HG02642 (cell line): Measurements from ENCODE around the gene DPYD.

ENCODE experiments used
- ATAC-seq: cut with Tn5 transposase; IDR thresholded peaks from one replicate; pipeline ENCODE4 v1.9.1; 2021; ENCODE audit warnings: mild to moderate bottlenecking; ENCODE audit not compliant: unreplicated experiment, poor library complexity

The DPYD gene

DNA sequence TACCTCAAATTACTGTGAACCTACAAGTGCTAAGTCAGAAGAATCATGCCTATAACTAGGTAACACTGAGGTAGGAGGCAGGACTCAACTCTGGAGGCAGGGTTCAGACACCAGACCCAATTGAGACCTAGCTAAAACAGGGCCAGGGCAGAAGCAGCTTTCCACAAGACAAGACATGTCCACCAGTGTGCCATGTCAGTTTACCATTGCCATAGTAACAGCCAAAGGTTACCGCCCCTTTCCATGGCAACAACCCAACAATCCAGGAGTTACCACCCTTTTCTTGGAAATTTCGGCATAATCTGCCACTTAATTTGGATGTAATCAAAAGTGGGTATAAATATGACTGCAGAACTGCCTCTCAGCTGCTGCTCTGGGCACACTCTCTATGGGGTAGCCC lies 432.3 kb downstream of the DPYD start:
- no peak for ATAC-seq

DNA sequence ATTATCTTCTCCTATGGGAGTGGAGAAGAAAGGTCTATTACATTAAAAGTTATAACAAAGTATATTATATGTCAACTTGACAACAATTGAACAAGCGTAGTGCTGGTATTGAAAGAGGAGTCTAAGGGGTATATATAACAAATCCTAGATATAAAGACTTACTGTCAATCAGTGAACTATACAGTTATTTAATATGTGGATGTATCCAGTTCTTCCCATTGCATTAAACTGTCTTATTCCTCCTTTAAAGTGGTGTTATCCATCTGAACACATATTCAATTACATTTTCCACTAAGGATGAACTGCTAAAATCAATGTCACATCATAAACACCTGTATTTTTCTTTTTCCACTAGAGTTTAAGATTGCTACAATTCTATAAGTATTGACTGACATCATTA lies 438.8 kb downstream of the DPYD start:
- ATAC-seq = no peak

DNA sequence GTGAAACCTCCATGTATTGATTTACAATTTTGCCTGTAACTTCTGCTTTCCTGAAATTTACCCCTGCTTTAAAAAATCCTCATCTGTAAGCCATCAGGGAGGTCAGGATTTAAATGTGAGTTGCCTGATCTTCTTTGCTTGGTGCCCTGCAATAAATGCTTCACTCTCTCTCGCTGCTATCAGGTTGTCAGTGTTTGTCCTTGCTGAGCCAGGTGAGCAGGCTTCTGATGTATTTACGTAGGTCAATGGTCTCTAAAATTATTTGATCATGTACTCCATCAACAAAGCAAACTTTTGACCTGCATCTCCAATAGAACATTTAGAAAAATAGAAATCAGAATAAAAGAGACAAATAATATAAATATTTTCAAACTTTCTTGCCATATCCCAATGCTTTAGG lies 453.4 kb downstream of the DPYD start:
- ATAC-seq = no peak

DNA sequence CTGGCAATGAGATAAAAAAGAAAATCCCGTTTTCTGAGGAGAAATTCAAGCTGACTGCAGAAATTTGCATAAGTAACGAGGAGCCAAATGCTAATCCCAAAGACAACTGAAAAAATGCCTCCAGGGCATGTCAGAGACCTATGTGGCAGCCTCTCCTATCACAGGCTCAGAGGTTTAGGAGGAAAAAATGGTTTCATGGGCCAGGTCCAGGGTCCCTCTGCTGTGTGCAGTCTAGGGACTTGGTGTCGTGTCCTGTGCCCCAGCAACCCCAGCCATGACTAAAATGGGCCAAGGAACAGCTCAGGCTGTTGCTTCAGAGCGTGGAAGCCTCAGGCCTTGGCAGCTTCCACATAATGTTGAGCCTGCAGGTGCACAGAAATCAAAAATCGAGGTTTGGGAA lies 456.5 kb downstream of the DPYD start:
- no peak for ATAC-seq

DNA sequence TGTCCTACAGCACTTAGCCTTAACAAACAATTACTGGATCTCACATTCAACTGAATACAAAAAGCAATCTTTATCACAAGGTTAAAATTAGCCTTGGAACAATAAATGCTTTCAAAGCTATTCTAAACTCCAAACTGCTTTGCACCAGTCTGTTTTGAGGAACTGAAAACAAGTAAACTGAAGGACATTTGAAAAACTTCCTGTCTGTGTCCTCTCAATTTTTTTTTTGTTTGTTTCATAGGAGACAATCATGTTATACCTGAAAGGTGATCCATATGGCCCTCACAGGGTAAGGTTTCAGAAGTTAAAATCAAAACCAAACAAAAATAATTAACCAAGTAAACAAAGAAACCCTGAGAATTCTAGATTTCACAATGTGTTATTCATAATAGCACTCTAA lies 459.1 kb downstream of the DPYD start:
- ATAC-seq = peak; percentile 90

DNA sequence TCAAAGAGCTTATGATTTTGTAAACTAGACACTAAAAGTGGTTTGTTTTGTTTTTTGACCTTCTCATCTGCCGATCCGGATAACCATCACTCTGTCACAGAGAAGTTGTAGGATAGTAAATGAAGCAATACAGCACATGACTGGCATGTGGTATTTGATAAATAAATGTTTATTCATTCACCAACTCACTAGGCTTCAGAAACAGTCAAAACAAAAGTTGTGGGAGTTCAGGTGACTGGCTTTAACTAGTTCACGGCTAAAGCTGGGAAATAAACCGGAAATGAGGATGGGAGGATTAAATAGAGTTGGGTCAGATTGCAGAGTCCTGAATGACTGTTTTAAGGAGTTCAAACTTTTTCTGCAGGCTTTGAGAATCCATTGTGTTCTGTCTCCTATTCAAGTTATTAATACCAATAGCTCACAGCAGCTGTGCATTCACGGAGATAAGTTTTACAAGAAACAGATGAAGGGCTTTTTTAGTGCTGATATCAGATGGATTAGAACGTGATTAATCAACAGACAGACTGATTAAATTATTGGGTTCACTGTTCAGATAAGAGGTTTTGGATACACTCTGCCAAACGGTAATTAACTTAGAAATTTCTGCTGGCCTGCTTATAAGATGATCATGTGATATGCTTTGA lies 463.3 kb downstream of the DPYD start:
- no peak for ATAC-seq

DNA sequence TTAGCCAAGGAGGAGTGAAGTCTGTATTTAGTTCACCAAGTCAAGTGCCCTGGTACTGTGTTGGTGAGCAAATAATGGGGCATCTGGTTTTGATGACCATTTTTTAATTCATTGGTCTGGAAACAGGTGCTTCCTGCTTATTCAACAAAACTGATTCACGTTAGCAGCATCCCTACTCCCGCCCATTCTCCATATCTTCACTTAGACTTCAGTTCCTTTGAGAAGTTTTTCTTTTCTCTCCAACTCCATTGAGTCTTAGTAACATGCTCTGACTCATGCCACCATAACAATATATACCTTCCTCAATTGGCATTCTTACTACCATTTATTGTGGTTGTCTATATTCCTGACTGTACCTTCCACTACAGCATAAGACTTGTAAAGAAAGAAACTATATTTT lies 468.9 kb downstream of the DPYD start:
- no peak for ATAC-seq

DNA sequence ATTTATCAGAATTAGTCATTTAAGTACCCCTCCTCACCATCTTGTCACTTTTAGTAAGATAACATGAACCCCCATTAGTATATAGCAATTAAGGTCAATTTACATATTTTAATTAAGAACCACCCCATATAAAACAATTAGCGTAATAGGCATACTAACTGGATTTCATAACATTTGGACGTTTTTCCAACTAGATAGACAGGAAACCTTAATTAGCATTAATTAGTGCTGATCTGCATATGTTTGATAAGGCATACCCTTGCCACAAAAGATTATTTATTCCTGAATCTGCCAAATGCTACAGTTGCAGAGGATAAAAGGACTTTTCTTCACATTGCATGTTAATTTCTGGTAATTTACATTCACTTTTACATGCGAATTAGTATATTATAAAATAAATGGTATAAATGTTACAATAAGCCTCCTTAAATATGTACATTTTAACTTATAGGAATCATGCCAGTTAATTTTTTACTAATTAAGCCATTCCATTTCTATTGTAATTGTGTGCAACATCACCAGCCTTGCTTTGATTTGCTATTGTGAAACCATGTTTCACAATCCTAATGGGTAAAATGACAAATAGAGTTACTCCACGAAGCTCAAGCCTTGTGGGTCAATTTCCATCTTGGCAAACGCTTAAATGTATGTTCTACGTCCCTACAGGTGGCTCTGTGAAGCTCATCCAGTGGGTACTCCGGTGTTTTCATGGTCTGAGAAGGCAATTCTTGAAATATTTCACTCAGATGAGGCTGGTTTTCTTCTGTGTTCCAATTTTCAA lies 469.6 kb downstream of the DPYD start:
- no peak for ATAC-seq

DNA sequence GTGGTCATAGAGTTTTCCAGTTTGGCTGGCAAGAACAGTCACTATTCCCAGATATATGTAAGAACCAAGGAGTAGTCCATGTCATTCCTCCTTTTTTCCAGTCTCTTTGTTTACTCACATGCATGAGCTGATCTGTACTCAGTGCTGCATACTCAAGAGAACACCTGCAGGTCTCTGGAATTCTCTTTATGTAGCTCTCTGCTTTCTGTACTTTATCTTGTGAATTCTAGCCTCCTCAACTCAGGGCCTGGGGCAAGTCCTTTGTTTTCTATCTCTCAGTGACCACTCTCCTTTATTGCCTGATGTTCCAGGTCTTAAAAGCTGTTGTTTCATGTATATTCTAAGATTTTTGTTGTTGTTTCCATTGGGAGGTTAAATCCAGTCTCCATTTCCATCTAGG lies 478.9 kb downstream of the DPYD start:
- no peak for ATAC-seq

DNA sequence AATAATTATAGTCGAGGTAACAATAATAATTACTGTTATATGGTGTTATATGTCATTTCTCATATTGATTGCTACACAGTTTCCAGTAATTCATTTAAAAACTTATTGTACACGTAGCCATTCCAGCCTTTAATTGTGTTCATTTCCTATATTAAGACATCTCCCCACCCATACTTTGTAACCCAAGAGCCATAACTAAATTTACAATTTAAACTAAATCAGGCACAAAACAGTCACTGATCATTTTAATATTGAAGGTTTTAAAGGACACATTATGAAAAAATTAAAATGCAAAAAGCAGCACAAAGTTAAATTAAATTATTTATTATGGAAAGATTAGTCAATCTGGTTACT lies 487.0 kb downstream of the DPYD start:
- ATAC-seq = no peak

DNA sequence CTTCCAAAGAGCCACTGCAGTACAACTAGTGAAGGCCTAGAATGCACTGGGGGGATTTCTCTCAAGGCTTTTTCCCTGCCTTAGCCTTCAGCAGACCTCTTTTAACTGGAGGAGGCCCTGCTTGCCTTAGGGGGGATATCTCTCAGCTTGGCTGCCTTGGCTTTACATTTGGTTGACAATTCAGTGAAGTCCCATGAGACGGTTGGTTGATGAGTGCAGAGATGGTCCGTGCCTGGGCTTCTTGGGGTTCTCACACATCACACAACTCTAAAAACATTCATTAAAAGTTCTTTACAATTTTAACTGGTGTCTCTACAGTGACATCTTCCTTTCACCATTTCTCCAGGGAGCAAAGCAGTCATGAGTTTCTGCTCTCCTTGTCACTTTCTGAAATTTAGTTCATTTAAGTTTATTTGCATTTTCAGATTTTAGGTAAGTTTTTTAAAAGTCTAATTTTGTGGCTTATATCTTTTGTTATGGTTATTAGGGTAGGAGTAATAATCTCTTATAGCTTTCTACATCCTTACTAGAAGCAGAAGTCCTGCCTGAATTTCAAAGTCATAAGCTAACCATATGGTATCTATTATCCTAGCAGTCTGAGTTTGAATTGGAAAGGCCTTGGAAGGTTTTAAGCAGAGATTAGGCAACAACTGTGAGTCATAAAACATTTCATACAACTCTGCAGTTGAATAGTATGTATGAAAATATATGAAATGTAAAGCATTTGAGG lies 487.6 kb downstream of the DPYD start:
- ATAC-seq = no peak

DNA sequence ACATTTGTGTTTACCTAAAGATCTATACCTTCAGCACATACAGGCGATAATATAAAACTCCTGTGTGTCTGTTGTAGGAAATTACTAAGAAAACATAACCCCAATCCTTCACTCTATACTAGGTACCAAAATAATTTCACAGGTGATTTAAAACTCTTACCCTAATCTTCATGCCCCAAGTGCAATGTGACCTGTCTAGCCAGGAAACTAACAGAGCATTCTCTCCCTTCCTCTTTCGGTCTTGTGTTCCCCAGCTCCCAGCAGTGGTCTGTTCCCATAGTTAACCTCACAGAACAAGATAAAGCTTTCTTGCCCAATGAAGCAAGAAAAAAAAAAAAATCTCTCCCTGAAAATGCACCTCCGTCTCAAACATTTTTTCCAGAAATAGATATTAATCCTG lies 493.5 kb downstream of the DPYD start:
- ATAC-seq = no peak

DNA sequence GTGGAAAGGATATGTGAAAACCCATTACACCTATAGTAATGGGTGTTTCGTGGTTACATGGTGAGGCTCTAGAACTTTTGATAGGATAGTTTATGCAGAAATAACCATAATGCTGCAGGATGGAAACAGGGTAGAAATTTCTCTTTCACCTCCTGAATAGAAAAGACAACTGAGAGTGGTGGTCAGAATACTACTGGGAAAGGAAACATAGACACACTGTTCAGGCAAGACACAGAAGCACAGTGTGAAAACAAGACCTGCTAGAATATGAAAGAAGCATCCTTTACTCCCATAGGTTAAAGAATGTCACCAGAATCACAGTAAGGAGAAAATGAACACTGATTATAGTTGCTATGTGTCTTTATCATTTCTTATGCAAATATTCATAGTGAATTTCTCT lies 496.6 kb downstream of the DPYD start:
- peak; percentile 68 for ATAC-seq

DNA sequence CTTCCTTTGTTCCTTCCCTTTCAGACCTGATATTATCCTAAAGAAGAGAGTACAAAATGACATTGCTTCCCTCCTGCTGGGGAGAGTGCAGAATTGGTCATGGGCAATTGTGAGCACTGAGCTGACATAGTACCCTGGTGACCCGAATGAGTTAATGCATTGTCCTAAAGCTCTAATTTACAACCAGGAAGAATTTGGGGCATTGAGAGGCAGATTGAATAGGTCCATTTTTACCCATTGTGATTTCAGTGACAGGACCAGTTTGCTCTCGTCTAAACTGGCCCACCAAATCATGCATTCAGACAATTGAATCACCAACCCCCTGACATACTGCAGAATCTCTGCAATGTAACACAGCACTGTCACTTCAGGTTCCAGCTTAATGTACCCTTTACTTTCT lies 497.4 kb downstream of the DPYD start:
- ATAC-seq = no peak

DNA sequence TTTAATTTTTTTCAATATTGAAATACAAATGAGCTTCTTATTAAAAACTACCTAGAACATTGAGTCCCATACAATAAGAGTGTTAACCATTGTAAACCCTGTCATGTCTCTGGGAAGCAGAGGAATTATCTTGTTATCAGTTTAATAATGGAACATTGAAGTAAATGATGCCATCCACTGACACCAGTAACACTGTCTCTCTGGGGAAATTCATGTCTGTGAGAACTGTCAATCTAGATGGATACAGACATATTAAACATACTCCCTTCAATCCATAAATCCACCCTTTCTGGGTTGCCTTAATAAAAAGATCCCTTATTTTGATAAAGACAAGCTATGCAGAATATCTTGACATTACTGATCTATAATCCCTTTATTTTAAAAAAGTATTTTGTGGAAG lies 503.2 kb downstream of the DPYD start:
- no peak for ATAC-seq

DNA sequence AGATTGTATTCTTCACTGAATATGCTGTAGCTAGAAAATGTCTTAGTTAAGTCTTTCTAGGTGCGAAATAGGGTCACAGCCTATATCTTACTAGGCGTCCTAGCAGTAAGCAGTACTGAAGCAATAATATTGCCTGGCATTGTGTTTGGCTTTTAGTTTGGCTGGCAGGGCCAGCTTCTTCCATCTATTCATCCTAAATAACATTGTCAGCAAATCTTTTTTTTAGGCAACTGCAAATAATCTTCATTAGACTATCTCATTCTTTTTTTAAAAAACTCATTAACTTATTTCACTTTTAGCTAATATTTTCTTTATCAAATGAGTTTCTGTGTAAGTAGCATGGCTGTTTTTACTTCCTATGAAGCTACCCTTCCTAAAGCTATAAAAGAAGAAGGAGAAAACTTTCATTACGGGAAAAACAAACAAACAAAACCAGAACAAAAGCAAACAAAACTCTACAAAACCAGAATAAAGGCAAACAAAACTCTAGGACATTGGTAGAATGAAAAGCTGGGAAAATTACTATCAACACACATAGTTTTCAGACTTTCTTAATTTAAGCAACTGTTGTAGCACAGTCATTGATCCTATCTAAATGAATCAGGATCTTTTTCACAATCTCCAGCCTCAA lies 506.0 kb downstream of the DPYD start:
- no peak for ATAC-seq

DNA sequence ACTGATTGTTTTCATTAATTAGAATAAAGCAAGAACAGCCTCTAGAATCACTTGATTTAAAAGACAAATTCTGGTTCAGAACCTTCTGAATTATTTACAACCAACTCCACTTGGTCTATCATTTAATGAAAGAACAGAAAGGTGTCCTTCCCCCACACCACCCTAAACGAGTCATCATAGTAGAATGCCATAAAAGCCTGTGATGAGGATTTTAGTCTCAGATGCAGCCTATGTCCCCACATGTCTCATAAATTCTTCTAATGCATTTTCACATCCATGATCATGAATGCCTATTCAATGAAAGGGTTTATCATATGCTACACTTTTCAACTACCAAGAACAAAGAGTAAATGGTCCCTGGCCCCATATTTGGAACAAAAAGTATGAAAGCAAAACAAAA lies 508.1 kb downstream of the DPYD start:
- no peak for ATAC-seq

DNA sequence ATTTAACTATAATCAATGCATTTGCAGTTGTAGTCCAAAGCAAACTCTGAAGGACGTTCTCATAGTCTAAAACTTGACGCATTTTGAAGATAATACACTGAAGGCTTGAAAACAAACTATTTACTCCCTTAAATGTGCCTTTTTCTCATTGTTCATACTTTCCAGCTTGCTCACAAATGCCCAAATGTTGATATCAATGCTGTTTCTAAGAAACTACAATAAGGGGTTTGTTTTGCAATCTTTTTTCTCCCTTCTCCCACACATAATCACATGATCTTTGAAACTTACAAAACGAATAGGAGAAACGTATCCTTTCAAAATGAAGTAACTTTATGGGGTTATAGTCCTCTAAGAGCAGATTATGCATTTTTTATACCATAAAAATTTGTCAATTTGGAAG lies 508.7 kb downstream of the DPYD start:
- ATAC-seq = no peak

DNA sequence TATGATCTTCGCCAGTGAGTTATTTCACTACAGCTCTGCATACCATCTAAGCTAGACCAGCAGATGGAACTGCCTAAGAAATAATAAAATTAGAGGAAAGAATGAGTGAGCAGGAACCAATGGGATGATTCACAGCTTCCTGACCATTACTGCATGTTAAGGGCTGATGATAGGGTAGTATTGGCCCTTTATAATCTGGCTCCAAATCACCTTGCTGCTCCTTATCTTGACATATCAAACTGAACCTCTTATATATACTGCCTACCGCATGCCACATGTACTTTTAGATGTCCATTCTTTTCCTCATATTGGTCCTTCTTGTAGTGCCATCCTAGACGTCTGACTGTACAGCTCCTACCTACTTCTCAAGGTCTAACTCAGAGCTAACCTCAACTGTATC lies 524.4 kb downstream of the DPYD start:
- ATAC-seq = no peak

DNA sequence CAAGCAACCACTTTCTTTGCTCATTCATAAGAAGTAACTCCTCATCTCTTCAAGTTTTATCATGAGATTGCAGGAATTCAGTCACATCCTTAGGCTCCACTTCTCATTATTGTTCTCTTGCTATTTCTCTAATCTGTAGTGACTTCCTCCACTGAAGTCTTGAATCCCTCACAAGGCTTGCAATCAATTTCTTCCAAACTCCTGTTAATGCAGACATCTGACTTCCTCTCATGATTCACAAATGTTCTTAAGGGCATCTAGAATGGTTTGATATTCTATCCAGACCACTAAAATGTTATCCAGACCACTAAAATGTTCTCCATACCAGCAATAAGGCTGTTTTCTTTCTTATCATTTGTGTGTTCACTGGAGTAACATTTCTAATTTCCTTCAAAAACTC lies 528.1 kb downstream of the DPYD start:
- no peak for ATAC-seq
